UCSD-AML1 (cell line): ENCODE measurements around the gene CCDC60.

ENCODE experiments used
- DNase-seq: peaks from one replicate; lab custom pipeline; 2025; ENCODE audit not compliant: unreplicated experiment; lab: John Stamatoyannopoulos, UW

CCDC60 gene

GRCh38 chr12:119381471-119382235 lies 47.1 kb downstream of the CCDC60 start:
- DNase-seq: no peak

DNA sequence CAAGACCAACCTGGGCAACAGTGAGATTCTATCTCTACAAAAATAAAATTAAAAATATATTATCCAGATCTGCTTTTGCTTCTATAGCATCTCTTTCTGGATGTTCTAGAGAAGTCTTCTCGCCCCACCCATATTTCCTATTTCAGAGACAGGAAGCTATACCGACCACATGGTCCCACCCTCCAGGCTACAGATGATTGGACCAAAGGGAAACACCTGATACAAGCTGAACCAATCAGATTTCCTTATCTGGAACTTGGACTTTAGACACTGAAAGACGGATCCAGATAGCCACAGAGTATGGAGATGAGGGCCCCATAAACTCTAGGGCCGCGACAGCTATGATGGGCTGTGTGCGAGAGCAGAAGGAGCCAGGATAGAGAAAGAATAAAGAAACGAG lies 48.7 kb downstream of the CCDC60 start:
- no peak for DNase-seq

- DNase-seq: no peak
Observed at GRCh38 chr12:119384340-119384739, 49.8 kb downstream of the CCDC60 start.

DNA sequence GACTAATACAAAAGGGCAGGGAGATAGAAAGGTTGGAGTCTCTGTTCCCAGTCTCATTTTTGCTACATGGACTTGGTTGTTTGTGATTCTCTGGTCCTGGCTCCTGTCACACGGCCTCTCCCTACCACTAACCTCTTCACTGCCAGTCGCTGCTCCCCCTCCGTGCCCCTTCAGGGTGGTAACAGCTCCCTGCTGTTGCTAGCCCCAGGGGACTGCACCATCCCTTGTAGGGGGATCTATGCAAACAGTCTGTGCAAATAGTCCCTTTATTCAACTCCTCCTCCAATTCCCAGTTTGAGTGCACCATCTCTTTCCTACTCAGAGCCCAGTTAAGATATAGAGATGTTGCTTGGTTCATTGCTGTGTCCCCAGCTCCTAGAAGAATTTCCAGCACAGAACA lies 51.1 kb downstream of the CCDC60 start:
- no peak for DNase-seq

- no peak for DNase-seq
Observed at GRCh38 chr12:119389687-119390086, 55.2 kb downstream of the CCDC60 start.

GRCh38 chr12:119391673-119392072 lies 57.1 kb downstream of the CCDC60 start:
- DNase-seq: no peak

DNA sequence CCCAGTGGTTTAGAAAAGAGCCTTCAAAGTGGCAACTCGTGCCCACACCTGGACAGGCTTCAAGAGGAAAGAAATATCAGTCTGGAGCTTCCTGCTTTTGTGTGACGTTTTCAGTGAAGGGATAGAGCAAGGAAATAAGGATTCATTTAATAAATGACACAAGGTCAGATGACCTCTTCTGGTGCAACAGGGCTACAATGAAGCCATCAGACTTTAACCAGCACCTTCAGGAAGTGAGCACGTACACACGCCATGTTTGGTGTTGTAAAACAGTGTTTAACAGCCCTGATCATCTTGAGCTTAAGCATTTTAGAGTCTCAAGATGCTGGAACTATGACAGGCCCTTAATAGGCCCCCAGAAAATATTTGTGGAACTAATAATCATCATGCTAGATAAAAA lies 59.1 kb downstream of the CCDC60 start:
- no peak for DNase-seq

DNA sequence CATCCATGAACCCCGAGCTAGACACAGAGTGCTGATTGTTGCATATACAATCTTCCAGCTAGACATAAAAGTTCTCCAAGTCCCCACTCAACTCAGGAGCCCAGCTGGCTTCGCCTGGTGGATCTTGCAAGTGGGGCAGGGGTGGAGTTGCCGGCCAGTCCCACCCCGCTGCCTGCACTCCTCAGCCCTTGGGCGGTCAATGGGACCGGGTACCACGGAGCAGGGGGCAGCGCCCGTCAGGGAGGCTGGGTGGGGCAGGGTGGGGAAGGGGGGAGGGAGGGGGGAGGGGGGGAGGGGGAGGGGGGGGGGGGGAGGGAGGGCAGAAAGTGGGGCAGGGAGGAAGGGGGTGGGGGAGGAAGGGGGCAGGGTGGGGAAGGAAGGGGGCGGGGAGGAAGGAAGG lies 63.0 kb downstream of the CCDC60 start:
- no peak for DNase-seq

DNA sequence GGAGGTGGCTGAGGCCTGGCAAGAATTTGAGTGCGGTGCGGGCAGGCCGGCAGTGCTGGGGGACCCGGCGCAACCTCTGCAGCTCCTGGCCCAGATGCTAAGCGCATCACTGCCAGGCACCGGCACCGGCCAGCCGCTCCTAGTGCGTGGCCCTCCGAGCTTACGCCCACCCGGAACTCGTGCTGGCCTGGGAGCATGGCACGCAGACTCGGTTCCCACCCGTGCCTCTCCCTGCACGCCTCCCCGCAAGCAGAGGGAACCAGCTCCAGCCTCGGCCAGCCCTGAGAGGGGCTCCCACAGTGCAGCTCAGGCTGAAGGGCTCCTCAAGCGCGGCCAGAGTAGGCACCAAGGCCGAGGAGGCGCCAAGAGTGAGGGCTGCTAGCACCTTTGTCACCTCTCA lies 63.7 kb downstream of the CCDC60 start:
- DNase-seq: no peak

GRCh38 chr12:119399301-119399700 lies 64.8 kb downstream of the CCDC60 start:
- DNase-seq: no peak

GRCh38 chr12:119406308-119406707 lies 71.8 kb downstream of the CCDC60 start:
- no peak for DNase-seq

DNA sequence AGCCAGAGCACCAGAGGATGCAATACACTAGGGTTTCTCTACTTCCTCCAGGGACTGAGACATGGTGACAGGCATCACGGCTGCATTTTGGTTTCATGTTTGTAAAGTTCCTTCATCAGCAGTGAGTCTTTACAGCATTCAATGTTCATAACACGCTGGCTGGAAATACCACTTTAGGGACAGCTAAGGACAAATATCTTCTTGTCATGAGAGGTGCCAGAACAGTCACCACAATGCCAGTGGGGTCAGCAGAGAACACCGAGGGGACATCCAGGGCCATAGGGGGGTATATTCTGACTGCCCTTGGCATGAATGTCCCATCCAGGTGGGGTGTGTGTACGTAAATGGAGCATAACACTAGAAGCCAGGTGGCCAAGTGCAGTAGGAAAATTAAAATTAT lies 72.3 kb downstream of the CCDC60 start:
- DNase-seq: no peak

DNA sequence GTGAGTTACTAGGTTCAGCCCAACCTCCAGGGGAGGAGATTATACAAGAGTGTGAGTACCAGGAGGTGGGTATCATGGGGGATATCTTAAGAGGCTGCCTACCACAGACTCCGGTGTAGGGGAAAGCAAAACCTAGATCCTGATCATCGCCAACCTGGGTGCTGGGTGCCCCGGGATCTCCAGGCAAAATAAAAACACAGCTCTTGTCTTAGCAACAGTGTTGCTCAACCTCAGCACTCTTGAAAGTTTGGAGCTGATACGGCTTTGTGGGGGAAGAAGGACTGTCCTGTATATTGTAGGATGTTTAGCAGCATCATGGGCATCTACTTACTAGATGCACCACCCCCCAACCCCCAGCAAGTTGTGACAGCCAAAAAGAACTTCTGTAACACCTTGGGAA lies 74.5 kb downstream of the CCDC60 start:
- DNase-seq: no peak

DNA sequence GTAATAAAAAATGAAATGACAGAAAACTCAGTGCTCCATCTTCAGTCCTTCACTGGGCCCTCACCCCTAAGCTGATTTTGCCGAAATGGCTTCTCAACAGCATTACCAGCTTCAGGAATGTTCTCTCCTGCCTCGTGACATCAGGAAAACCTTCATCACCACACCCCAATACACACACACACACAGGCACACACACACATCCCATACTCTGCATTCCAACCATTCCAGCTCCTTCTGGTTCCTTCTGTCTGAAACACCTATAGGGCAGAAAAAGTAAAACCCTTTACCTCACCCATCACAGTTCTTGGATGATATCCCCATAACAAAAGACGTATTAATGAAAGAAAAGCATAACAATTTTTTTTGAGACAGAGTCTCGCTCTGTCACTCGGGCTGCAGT lies 75.9 kb downstream of the CCDC60 start:
- DNase-seq: no peak

DNA sequence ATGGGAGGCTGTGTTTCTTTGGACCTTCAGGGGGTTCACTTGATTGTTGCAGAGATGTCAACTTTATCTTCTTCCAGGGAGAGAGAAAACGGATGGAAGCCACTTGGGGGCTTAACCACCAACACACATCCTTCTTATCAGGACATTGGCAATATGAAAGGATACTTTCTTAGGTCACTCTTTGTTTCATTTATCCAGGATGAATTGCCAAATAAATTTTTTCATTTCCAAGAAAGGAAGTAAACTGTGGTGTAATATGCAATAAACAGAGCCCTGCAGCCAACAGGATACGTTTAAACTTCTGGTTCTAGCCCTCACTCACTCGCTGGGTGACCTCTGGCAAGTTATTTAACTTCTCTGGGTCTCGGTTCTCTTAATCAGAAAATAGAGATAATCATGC lies 77.8 kb downstream of the CCDC60 start:
- no peak for DNase-seq

- peak; percentile 64 for DNase-seq
Observed at GRCh38 chr12:119412811-119413794, 78.6 kb downstream of the CCDC60 start.

- DNase-seq: no peak
Observed at GRCh38 chr12:119415714-119416113, 81.2 kb downstream of the CCDC60 start.

DNA sequence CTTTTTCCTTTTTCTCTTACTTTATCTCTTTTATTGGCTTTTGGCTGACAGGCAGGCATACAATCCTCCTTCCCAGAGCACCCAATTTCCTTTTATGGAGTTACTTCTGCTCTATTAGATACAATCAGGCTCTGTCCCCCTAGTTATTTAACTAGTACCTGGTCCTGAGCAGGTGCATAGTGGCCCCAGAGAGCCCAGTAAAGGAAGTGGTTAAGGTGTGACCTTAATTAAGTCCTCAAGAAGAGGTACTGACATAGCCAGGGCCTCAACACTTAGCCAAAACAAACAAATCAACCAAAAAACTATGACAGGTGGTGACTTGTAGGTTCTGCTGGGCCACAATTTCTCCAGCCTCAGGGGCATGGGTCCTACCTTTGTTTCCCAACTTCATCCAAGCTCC lies 82.9 kb downstream of the CCDC60 start:
- no peak for DNase-seq

DNA sequence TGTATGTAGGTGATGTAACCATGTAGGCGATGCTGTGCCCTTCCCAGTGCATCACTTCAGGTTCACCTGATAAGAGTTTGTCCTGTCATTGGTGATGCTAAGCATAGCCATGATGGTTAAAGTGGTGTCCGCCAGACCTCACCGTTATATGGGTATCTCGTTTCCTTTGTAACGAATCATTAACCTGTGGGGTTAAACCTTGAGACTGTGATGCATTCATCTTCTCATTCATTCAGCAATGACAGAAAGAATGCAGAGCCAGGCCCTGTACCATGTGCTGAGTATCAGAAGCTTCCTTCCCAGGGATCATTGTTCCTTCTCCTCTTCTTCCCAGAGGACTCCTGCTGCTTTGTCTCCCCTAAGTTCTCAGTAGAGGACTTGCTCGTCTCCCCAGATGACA lies 84.9 kb downstream of the CCDC60 start:
- no peak for DNase-seq

DNA sequence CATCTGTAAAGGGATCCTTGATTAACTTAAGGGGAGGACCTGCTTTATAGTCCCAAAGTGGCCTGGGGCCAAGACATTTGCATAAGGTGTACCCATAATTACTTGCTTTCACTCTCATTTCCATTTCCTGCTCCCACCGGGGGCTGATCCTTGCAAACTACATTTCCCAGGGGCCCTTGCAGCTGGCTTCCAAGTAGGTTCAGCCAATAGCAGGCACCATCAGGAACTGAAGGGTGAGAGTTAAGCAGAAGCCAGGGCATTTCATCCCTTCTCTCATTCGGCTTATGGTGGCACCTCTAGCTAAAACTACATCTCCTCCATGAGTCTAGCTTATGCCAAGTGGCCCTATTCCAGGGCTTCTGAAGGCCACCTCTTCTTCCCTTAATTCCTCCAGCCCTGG lies 88.8 kb downstream of the CCDC60 start:
- no peak for DNase-seq

GRCh38 chr12:119425623-119426022 lies 91.1 kb downstream of the CCDC60 start:
- DNase-seq: no peak

- no peak for DNase-seq
Observed at GRCh38 chr12:119431151-119431550, 96.6 kb downstream of the CCDC60 start.
